IPS-18c (cell line): ENCODE data around the gene CCDC102A.
"Not testable (repeated sequence)": the region's sequence is repeated elsewhere in the genome, so short reads cannot be mapped to it uniquely, and the experiment has no call there.

Source experiments
- H3K4me3 ChIP-seq: 2 replicates; pipeline ENCODE4 v1.7.0; 2013; ENCODE audit warnings: low read depth, mild to moderate bottlenecking, low read length, moderate library complexity; ENCODE audit not compliant: insufficient read depth
- H3K9me3 ChIP-seq: one replicate; pipeline ENCODE4 v1.6.1; 2013; ENCODE audit warnings: mild to moderate bottlenecking, low read length, moderate library complexity; ENCODE audit not compliant: control insufficient read depth, insufficient read depth

CCDC102A gene

DNA sequence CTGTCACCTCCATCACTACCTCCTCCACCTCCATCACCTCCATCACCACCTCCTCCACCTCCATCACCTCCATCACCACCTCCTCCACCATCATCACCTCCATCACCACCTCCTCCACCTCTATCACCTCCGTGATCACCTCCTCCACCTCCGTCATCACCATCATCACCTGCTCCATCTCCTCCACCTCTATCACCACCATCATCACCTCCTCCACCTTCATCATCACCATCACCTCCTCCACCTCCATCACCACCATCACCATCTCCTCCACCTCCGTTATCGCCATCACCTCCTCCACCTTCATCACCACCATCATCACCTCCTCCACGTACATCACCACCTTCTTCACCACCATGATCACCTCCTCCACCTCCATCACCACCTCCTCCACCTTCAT, 32.4 kb upstream of the CCDC102A start:
- H3K9me3 ChIP-seq, H3K4me3 ChIP-seq: not testable (repeated sequence)

DNA sequence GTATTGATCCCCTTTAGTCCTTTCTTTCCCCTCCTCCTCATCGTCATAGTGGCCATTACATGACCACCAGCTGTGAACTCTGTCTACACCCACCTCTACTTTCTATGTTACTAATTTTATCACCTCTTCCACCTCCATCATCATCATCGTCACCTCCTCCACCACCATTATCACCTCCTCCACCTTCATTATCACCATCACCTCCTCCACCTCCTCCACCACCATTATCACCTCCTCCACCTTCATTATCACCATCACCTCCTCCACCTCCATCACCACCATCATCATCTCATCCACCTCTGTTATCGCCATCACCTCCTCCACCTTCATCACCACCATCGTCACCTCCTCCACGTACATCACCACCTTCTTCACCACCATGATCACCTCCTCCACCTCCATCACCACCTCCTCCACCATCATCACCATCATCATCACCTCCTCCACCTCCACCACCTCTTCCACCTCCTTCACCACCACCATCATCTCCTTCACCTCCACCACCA, 31.9 kb upstream of the CCDC102A start:
- Histone ChIP-seq H3K9me3 (no peaks in the 10 kb centered on the region), H3K4me3 (no peak overlapping the region)

DNA sequence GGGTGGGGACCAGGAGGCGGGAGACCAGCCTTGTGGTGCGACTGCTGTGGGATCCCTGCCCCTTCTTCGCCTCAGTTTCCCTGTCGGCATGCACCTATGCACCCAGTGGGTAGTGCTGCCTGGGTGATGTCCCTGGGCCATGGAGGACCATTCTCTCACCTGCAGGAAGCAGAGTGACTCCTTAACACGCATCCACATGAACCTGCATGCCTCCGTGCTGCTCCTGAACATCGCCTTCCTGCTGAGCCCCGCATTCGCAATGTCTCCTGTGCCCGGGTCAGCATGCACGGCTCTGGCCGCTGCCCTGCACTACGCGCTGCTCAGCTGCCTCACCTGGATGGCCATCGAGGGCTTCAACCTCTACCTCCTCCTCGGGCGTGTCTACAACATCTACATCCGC, 31.3 kb upstream of the CCDC102A start:
- no peak overlapping the region for H3K4me3 ChIP-seq
- no peaks in the 10 kb centered on the region for H3K9me3 ChIP-seq

DNA sequence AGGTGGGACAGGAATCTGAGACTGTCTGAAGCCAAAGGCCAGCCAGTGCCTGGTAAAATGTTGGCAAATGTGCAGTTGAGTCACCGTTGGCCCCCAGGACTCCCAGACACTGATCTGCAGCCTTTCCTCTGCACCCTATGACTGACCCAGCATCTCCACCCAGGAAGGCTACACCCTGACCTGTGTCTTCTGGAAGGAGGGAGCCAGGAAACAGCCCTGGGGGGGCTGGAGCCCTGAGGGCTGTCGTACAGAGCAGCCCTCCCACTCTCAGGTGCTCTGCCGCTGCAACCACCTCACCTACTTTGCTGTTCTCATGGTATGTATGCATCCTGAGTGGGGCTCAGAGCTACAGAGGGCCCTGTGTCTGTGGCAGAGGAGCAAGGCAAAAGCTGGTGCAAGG, 30.1 kb upstream of the CCDC102A start:
- no peaks in the 10 kb centered on the region for H3K9me3 ChIP-seq
- no peak overlapping the region for H3K4me3 ChIP-seq

DNA sequence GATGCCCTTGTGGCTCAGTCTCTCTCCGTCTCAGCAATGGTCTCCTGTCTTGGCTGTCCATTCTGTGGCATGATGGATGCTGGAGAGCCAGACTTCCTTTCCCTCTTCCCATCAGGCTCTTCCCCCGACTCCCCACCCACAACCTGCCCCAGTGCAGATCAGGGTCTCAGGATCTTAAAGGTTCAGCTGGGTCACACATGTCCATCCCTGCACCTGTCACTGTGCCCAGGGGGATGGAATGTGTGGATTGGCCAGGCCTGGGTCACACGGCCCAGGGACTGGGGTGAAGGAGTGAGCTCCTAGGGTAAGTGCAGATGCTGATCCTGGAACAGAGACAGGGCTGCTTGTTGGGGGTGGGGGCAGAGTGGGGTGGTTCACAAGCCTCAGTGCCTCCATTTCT, 29.1 kb upstream of the CCDC102A start:
- H3K4me3 ChIP-seq: no peak overlapping the region
- H3K9me3 ChIP-seq: no peaks in the 10 kb centered on the region

DNA sequence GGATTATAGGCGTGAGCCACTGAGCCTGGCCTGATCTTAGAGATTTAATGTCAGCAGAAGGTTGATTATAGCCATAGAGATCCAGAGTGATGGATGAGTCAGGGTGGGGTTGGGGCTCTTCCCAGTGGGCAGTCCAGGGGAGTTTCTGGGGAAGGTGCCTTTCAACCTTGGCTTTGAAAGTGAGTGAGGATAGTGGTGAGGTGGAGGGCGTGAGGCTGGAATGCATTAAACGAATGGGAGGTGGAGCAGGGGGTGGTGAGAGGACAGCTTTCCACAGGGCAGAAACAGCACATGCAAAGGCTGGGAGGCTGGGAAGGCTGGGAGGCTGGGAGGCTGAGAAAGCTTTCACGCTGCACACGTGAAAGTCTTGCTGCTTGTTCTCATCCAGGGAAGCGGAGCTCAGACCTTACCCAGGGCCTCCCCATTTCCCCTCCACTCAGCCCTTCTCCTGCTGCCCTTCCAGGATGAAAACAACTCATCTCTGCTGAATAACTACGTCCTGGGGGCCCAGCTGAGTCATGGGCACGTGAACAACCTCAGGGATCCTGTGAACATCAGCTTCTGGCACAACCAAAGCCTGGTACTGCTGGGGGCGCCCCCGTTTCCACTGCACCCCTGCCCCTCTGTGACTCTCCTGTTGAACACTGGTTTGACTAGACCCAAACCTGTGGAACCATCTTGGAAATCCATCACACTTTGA, 28.4 kb upstream of the CCDC102A start:
- no peaks in the 10 kb centered on the region for H3K9me3 ChIP-seq
- H3K4me3 ChIP-seq: no peak overlapping the region

DNA sequence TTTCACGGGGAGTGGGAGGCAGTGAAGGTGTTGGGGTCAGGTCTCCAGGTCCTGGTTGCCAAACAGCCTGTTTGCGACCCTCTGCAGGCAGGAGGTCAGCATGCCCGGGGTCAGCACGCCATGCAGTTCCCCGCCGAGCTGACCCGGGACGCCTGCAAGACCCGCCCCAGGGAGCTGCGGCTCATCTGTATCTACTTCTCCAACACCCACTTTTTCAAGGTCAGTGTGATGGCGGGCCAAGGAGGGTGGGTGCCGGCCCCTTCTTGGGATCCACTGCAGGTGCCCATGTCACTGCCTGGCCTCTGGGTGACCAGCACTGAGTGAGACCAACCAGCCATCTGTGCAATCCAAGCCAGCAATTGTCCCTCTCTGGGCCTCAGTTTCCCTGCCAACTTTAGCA, 27.4 kb upstream of the CCDC102A start:
- no peak overlapping the region for H3K4me3 ChIP-seq
- H3K9me3 ChIP-seq: no peaks in the 10 kb centered on the region

DNA sequence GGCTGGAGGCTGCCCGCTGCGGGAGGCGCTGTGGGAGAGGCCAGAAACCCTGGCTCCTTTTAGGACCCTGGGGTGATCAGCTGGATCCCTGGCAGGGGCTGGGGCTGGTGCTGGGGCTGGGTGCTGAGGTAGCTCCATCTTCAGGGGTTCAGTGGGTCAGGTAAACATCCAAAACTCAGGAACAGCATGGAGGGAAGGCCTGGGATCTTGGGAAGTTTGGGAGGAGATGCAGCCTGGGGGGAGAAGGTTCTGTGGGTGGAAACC, 27.0 kb upstream of the CCDC102A start:
- H3K4me3 ChIP-seq: no peak overlapping the region

DNA sequence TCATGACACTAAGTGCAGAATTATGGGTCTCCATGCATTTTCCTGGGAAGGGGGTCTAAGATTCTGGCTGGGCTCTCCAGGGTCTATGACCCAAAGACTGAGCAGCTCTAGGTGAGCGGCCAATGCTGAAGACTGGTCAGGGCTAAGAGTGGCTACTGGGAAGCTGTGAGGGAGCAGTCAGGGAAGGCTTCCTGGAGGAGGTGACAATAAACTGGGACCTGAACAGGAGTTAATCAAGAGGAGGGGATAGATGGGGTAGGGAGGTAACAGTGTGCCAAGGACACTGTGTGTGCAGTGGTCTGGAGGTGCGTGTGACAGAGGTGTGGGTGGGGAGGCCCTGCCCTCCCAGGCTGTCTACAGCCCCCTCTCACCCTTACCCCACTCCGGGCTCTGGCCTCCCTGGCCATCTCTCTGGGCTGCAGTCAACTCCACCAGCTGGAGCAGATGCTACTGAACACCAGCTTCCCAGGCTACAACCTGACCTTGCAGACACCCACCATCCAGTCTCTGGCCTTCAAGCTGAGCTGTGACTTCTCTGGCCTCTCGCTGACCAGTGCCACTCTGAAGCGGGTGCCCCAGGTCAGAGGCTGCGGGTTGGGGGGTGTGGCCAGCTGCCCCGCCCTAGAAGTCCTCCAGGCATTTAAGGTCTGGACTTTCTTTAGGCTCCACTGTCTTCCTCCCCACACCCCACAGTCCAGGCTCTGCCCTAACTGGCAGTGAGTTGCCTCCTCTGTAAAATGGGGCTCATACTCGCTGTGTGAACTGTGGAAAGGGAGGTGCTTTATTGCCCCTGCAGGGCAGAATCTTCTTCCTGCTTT, 26.5 kb upstream of the CCDC102A start:
- Histone ChIP-seq H3K4me3 (no peak overlapping the region), H3K9me3 (no peaks in the 10 kb centered on the region)

More for the DNA sequence above, 27.0 kb upstream of the CCDC102A start:
- no peaks in the 10 kb centered on the region for H3K9me3 ChIP-seq

DNA sequence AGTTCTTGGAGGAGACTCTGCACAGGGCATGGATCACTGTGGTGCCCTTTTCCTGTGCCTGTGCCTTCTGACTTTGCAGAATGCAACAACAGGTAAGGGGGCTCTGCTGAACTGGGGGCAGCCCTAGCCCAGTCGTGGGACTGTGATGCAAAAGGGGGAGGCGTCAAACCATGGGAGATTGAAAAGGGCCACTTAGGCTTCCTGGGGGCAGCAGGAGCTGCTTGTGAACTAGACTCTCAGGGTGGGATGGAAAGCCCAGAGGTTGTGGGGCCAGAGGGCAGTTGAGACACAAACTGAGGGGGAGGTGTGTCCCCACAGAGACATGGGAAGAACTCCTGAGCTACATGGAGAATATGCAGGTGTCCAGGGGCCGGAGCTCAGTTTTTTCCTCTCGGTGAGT, 25.7 kb upstream of the CCDC102A start:
- Histone ChIP-seq H3K9me3 (no peaks in the 10 kb centered on the region), H3K4me3 (no peak overlapping the region)

DNA sequence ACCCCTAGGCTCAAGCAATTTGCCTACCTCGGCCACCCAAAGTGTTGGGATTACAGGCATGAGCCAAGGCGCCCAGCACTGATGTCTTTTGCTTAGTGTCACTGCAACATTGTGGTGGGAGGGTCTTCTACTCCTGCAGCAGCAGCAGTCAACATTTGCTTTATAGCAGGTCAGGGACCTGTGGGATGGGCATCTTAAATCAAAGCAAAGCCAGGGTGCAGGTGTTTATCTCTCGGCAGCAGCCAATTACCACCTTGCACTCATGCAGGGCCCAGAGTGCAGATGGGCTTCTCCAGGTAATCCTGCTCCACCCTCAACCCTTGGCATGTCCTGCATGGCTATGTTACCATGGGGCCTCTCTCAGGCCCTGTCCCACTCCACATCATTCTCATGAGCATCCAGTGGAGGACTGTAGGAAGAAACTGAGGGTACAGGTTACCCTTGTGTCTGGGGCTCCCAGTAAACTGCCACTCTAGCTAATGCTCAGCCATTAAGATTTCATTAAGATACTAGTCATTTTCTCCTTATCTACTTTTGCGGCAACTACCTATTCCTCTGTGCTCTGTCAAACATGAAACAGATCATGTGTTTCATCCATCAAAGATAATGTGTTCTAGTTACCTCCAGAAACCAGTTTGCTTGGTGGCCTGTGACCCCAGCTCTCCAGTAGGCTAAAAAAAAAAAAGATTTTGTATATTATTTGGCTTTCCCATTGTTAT, 22.9 kb upstream of the CCDC102A start:
- Histone ChIP-seq H3K9me3 (no peaks in the 10 kb centered on the region), H3K4me3 (no peak overlapping the region)

DNA sequence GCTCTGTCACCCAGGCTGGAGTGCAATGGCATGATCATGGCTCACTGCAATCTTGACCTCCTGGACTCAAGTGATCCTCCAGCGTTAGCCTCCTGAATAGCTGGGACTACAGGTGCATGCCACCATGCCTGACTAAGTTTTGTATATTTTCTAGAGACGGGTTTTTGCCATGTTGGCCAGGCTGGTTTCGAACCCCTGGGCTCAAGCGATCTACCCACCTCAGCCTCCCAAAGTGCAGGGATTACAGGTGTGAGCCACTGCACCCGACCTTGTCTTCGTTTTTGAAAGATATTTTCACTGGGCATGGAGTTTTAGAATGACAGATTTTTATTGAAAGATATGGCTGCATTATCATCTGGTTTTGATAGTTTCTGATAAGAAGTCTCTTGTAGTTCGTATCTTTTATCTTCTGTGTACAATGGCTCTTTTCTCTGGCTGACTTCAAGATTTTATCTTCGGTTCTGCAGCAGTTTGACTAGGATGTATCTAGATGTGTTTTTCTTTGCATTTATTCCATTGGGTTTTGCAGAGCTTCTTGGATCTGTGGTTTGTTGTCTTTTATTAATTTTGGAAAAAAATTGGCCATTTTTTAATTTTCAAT, 20.7 kb upstream of the CCDC102A start:
- Histone ChIP-seq H3K9me3 (no peaks in the 10 kb centered on the region), H3K4me3 (no peak overlapping the region)

DNA sequence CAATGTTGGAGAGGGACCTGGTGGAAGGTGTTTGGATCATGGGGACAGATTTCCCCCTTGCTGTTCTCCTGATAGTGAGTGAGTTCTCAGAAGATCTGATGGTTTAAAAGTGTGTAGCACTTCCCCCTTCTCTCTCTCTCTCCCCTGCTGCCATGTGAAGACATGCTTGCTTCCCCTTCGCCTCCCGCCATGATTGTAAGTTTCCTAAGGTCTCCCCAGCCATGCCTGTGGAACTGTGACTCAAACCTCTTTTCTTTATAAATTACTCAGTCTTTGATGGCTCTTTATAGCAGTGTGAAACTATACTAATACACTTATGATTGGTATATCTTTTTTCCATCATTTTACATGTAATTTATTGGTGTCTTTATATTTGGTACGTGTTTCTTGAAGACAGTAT, 19.5 kb upstream of the CCDC102A start:
- Histone ChIP-seq H3K9me3 (no peaks in the 10 kb centered on the region), H3K4me3 (no peak overlapping the region)

DNA sequence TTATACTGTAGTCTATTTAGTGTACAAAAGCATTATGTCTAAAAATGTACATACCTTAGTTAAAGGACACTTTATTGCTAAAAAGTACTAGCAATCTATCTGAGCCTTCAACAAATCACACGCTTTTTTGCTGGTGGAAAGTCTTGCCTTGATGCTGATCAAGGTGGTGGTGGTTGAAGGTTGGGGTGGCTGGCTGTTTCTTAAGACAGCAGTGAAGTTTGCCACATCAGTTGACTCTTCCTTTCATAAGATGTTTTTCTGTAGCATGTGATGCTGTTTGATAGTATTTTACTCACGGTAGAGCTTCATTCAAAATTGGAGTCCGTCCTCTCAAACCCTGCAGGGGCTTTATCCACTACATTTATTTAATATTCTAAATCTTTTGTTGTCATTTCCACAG, 14.7 kb upstream of the CCDC102A start:
- no peak overlapping the region for H3K4me3 ChIP-seq
- H3K9me3 ChIP-seq: no peaks in the 10 kb centered on the region

DNA sequence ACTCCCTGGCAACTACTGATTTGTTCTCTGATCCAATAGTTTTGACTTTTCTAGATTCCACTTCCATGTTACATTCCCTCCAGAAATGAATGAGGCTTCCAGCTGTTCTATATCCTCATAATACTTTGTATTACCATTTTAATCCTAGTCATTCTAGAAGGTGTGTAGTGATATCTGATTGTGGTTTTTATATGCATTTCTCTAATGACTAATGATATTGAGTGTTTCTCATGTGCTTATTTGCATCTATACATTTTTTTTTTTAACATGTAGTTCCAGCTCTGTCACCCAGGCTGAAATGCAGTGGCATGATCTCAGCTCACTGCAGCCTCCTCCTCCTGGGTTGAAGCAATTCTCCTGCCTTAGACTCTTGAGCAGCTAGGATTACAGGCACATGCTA, 13.4 kb upstream of the CCDC102A start:
- Histone ChIP-seq H3K4me3 (no peak overlapping the region), H3K9me3 (no peaks in the 10 kb centered on the region)

DNA sequence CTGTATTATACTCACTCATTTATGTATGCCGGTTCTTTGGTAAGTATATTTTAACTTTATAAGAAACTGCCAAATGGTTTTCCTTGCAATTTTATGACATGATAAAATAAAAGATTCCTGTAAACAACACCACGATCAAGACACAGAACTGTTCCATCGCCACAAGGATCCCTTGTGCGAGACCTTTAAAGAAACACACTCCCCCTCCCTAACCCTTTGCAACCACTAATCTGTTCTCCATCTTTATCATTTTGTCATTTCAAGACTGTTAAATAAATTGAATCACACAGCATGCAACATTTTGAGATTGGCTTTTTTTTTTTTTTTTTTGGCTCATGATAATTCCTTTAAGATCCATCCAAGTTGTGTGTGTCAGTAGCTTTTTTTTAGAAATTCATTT, 12.0 kb upstream of the CCDC102A start:
- no peak overlapping the region for H3K4me3 ChIP-seq
- H3K9me3 ChIP-seq: no peaks in the 10 kb centered on the region

DNA sequence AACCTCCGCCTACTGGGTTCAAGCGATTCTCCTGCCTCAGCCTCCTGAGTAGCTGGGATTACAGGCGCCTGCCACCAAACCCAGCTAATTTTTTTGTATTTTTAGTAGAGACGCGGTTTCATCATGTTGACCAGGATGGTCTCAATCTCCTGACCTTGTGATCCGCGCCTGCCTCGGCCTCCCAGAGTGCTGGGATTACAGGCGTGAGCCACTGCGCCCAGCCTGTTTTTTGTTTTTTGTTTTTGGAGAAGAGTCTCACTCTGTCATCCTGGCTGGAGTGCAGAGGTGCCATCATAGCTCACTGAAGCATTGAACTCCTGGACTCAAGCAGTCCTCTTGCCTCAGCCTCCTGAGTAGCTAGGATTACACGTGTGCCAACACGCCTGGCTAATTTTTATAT, 11.2 kb upstream of the CCDC102A start:
- H3K4me3 ChIP-seq, H3K9me3 ChIP-seq: not testable (repeated sequence)
